GM11168 (cell line): ENCODE results near the gene TMC5.
"Not testable (repeated sequence)": the region's sequence is repeated elsewhere in the genome, so short reads cannot be mapped to it uniquely, and the experiment has no call there.

Source experiments
- in situ Hi-C: fragments of 300-500 bp; cut with MboI; formaldehyde crosslinking; loops from one replicate; pipeline ENCODE4 v1.12.0; 2022; ENCODE audit warnings: low sequenced_read_pairs; ENCODE audit not compliant: unreplicated experiment

Gene TMC5

DNA sequence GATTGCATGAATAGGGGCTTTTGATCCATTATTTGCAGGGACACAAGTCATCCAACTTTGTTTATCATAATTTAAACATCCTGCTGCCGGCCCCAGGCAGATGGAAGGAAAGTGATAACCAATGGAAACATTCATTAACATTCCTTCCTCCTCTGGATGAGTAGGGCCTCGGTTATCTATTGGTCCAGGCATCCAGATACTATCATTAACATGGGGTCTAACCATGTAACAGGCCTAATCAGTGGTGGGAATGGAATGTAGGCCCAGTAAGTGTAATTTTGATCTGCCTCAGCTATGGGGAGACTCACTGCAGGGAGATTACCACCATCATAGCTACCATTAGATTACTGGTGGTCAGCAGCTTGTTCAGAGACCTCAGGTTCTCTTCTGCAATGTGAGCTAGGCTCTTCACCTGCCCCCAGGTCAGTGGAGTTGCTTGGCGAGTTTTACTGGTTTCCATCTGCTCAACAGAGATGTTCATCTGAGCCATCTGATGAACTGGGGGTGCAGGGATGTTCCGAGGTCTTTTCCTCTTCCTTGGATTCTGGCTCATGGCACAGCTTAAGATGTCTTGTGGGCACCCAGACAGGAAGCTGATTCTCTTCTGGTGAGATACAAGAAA lies 21.9 kb upstream of the TMC5 start:
- in situ Hi-C loops: loop anchor here (10.0 kb wide), 1 partner anchor 99 kb away; no protein-coding TSS in a partner anchor

DNA sequence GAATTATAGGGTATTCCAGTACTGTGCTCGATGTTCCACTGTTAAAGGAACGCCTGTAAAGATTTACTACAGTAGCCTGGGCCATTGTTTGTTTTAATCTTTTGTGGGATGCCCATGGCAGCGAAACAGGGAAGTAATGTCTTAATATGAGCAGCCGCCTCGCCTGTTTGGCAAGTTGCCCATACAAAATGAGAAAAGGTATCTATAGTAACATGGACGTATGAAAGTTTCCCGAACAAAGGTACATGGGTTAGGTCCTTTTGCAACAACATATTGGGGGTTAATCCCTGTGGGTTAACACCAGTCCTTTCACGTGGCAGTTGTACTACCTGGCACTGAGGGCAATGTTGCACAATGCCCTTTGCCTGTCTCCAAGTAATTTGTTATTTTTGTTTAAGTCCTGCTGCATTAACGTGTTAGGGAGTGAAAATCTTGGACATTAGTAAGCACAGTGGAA lies 21.1 kb upstream of the TMC5 start:
- in situ Hi-C loops: loop anchor here (10.0 kb wide), 1 partner anchor 98 kb away; no protein-coding TSS in a partner anchor

DNA sequence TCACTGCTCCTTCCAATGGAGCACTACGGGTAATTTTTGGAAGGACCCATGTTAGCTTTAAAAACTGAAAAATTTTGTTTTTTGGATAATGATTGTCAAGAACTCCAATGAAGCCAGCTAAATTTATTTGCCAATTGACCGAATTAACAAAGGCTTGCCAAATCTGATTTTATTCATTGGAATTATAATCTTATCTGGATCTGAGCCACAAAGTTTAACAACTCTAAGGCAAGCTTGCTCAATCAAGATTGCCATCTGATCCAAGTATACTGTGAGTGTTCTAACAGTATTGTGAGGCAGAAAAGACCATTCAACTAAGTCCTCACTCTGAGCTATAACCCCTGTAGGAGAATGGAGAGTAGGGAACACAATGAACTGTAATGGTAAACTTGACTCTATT lies 20.3 kb upstream of the TMC5 start:
- in situ Hi-C loops: loop anchor here (10.0 kb wide), 1 partner anchor 97 kb away; no protein-coding TSS in a partner anchor

DNA sequence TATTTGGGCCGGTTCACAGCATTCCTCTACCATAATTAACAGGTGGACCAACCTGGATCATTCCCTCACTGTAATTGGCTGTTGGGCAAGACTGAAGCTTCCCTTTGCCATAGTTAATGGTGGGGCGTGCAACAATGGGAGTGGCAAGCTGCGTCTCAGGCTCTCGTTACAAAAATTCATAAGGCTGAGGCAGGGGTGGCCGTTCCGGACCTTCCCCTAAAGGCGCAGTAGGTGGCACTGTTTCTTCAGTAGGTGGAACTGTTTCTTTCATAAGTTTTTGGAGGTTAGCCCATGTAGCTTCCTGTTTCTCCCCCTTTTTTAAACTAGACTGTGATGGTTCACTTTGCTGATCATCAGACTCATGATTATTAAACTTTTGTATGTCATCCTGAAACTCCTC lies 17.0 kb upstream of the TMC5 start:
- in situ Hi-C loops: no loop called here

DNA sequence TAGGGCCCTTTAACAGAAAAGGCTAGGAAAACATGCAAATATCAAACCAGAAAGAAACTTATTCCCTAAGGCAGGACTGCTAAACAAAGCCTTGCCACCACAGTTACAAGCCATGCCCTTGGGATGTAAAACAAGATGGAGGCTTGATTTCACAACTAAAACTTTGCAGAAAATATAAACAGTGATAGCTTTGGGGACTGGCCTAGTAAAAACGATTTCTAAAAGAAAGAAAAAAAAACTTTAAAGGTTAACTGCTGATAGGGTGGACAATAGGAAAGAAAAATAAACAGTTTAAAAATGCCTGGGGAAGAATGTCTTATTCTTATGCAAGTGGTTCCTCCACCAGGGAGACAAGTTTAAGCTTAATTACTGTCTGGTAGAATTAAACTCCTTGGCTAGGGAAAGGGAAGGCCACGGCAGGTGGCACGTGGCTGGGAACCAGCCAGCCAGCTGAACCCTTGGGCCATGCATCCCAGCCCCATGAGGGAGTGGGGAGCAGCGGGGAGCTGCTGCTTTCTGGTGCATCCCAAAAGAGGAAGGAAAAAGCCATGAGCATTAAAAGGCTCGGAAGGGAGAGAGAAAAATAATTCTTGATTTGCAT lies 10.7 kb upstream of the TMC5 start:
- in situ Hi-C loops: no loop called here

DNA sequence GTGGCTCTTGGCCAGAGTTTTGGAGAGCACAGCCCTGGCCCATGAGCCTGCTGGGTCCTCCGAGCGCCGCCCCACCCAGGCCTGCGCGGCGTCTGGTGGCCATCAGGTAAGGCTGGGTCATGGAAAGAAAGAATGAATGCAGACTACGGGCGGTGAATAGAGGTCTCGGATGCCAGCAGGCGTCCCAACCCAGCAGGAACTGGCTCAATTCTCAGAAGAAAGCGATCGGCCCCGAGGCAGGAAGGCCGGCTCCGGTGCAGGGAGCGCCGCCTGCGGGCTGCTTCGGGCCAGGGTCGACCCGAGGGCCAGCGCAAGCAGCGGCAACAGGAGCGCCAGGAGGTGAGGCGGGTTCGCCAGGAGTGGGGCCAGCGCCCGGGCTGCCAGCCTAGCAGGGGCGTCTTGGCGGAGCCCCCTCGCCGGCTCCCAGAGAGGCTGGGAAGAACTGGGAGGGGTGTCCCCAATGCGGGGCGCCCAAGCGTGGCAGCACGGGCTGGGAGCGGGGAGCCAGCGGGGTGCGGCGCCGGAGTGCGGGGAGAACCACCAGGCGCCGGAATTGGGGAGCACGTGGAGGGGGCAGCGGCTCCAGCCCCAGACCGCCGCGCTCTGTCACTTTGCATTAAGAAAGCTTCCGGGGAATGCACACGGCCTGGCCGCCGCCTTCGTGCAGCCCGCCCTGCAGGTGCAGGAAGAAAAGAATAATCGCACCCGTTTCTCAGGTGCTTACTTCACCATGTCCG lies 7.1 kb upstream of the TMC5 start:
- in situ Hi-C loops: no loop called here

DNA sequence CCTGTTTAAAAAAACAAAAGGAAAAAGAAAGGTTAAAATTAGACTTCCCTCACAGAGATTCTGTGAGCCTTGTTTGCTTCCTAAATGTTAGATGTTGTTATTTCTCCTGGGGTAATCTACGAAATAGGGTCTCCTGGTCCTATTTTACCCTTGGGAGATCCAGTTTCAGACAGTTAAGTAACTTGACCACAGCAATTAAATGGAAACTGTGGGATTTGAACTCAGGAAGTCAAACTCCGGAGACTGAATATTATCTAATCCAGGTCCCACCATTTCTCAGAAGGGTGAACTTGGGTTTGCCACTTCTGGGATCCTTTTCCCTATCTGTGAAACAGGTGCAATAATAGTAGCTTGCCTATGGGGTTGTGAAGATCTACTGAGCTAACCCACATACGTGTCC lies 6.4 kb upstream of the TMC5 start:
- in situ Hi-C loops: no loop called here

DNA sequence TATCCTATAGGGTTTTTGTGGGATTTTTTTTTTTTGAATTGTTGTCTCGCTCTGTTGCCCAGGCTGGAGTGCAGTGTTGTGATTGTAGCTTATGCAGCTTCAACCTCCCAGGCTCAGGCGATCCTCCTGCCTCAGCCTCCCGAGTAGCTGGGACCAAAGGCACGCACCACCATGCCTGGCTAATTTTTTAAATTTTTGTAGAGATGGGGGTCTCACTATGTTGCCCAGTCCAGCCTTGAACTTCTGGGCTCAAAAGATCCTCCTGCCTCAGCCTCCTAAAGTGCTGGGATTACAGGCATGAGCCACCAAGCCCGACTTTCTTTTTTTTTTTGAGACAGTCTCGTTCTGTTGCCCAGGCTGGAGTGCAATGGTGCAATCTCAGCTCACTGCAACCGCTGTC lies 5.6 kb upstream of the TMC5 start:
- in situ Hi-C loops: not testable (repeated sequence)

DNA sequence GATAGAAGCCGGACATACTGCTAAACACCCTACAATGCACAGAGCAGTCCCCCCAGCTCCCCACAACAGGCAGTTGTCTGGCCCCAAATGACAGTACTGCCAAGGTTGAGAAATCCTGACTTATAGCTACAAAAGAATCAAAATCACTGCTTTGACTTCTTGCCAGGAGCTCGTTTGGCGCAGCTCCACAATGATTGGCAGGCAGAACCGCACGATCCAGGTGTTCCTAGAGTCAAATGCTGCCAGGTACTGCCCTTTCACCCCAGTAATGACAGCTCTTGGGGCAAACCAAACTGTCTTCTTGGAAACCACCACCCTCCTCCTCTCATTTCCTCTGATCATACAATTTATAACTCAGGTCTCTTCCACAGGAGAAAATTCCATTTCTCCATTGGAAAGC lies 2.2 kb upstream of the TMC5 start:
- in situ Hi-C loops: no loop called here

DNA sequence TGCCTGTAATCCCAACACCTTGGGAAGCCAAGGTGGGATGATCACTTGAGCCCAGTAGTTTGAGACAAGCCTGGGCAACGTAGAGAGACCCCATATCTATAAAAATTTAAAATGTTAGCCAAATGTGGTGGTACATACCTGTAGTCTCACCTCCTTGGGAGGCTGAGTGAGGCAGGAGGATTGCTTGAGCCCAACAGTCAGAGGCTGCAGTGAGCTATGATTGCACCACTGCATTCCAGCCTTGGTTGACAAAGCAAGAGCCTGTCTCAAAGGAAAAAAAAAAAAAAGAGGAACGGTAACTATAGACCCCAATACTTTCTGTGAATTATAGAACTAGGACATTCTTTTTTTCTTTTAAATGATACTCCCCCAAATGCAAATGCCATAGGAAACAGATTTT lies 1.8 kb upstream of the TMC5 start:
- in situ Hi-C loops: no loop called here

DNA sequence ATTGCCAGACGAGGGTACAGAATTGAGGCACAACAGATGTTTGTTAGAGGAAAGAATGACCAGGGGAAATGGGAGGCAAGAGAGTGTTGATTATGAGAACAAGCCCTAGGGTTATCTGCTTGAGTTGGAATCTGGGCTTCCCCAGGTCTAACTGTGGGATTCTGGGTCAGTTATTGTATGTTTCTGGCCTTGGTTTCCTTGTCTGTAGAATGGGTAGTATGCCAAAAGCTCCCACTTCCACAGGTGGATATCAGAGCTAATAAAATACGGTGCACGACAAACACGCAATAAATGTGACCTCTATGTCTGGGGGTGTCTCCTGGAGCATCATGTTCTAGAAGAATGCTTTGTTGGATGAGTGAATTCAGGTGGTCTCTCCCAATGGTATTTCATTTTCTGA lies 517 bp downstream of the TMC5 start:
- in situ Hi-C loops: no loop called here

DNA sequence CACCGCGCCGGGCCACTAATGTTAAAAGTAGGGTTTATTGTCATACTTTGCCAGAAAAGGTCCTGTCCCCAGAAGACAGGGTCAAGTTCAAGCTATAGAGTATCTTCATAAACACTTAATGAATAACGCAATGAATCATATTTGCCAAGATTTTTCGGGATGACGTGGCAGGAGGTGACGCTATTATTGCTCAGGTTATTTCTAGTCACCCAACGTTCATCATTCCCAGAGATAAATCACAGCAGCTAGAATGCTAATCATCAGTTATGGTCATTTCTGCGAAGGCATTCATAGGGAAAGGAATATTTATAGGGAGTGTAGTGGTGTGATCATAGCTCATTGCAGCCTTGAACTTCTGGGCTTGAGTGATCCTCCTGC lies 2.0 kb downstream of the TMC5 start:
- in situ Hi-C loops: no loop called here

DNA sequence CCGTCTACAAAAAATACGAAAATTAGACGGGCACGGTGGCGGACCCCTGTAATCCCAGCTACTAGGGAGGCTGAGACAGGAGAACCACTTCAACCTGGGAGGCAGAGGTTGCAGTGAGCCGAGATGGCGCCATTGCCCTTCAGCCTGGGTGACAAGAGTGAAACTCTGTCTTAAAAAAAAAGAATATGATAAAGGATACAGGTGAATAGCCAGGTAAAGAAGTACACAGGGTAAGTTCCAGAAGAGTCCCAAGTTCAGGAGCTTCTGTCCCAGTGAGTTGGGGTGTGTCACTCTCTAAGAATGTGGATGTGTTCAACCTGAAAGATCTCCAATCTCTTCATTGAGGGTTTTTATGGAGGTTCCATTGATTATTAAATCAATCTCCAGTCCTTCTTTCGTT lies 6.8 kb downstream of the TMC5 start:
- in situ Hi-C loops: no loop called here

DNA sequence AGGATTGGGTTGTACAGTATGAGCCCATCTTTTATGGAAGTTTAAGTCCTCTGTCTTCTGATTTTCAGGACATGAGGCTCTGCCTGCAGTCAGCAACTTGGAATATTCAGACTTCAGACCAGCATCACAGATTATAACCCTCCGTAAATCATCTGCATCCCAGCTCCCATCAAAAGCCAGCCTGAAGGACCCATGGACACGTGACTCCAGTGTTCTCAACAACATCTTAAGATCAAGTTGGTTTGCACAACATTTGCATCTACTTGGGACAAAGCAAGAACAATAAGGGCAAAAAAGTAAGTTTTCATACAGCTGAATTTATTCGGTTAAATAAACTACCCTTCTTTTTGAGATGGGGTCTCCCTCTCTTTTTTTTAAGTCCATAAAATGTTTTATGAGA lies 12.7 kb downstream of the TMC5 start:
- in situ Hi-C loops: no loop called here

DNA sequence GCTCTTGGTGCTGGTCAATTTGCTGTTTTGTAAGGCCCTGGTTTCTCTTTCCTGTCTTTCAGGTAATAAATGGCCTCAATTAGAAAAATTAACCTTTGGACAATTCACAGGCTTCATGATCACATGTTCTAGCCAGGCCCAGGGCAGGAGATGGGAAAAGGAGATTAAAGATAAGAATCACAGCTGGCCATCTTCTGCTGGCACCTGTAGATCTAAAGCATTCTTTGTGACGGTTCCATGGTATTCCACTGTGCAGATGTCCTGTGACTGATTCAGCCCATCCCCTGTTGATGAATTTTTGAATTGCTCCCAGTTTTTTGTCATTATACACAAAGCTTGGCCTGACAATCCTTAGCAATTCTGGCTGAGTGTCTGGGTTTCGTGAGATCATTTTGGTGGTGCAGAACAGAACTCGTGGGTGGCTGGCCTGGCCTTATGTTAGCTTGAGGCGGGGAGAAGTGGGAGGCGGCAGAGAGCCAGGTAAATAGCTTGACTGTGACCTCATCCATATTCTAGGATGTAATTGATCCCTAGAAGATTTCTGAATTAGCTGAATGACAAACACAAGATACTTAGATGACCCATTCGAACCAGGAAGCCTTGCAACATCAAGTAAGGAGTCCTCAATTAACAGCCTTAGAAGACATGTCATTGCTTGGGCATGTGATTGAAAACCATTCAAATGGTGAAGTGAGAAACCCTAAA lies 14.1 kb downstream of the TMC5 start:
- in situ Hi-C loops: no loop called here

DNA sequence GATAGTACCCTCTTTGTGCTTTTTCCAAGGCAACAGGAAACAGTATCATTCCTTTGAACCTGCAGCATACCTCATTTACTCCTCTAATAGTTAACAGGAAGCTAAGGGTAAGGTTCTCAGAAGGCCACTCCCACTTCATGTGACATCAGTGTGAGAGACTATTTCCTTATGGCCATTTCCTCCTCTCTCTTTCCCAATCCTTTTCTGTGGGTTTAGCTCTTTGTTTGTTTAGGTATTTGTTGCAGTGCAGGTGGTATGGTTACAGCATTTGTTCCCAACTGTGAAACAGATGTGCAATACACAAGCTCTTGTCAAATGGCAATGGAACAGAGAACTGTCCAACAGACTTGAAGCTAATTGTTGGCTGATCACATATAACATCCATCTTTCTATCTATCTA lies 14.7 kb downstream of the TMC5 start:
- in situ Hi-C loops: no loop called here

DNA sequence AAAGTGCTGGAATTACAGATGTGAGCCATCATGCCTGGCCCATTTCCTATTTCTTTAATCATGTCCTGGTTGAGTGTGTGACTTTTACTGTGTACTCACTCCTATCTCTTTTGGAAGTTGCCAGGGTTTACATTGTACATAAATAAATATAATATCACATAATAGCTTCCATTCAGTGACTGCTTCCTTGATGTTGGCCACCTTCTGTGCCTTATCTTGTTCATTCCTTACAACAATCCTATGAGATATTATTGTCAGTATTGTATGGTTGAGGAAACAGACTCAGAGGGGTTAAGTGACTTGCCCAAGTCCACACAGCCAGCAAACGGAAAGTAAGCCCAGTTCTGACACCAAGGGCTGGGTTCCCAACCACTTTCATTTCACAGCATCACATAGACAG lies 16.9 kb downstream of the TMC5 start:
- in situ Hi-C loops: no loop called here

DNA sequence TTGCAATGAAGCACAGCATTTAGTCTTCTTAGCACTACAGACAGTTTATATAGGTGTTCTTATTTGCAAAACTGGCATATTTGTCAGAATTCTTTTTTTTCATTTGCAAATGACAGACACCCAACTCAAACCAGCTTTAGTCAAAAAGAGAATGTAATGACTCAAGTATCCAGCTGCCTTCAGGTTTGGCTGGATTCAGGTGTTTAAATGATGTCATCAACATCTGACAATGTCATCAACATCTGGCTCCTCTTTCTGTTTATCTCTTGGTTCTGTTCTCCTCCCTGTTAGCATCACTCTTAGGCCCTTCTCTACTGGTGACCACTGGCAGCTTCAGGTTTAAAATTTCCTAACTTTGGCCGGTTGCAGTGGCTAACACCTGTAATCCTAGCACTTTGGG lies 18.9 kb downstream of the TMC5 start:
- in situ Hi-C loops: no loop called here

DNA sequence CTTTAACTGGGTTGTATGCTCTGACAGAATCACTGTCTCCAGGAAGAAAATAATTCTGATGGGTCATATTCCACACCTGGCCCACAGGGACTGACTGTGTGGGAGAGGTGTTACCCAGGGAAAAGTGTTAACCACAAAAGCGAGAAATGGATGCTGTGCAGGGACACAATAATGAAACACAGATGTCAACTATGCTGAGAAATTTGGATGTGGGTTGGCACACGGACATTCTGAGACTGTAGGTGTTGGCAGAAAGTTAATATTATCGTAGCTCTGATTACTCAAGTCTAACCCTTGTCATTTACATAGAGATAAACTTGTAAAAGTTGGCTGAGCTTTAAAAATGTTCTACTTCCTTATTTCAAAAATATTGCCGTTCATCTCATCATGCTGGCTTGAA lies 19.6 kb downstream of the TMC5 start:
- in situ Hi-C loops: no loop called here

DNA sequence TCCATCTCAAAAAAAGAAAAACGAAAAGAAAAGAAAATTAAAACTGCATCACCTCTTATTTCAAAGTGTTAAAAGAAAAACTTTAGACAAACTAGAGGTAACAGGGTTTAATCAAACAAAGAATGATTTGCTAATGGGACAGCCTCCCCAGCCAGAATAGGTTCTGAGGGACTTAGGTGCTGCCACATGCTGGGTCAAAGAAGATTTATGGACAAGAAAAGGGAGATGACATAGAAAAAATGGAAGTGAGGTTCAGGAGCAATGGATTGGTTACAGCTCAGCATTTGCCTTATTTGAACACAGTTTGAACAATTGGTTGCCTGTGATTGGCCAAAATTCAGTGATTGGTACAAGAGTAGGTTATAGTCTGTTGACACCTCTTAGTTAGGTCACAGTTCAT lies 21.1 kb downstream of the TMC5 start:
- in situ Hi-C loops: no loop called here

DNA sequence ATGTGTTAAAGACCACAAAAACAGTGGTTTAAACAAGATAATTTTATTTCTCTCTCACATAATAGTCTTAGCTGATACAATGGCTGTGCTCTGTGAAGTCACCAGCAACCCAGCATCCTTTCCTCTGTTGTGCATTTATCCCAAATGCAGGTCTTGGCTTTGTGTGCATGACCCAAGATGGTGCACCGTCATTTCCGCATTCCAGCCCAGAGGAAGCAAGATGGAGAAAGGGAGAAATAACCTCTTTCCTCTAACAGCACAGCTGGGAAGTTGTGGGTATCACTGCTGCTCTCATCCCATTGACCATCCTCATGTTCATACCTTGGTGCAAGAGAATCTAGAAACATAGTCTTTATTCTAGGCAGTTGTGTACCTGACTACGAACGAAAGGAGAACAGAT lies 21.8 kb downstream of the TMC5 start:
- in situ Hi-C loops: no loop called here
